Omental fat pad (tissue), 4 donors: ENCODE measurements around the gene GGN. TPM values are rescaled to one million over a fixed set of nuclear protein-coding genes. Genes with fewer than 3 reads are reported as not detected.

ENCODE experiments used
- ATAC-seq: fragments of 150-250 bp; one replicate; pipeline ENCODE4 v1.9.1; 2016; ENCODE audit warnings: mild to moderate bottlenecking, moderate library complexity; ENCODE audit not compliant: low FRiP score
- DNase-seq: peaks from one replicate; pipeline ENCODE4 v3.0.0-alpha.2; 2019; ENCODE audit warnings: low spot score
- total RNA-seq, 4 donors: library from RNA; depleted of rRNA; stranded (reverse); fragments of >200 nt; gene quantifications; one replicate each; pipeline ENCODE4 v1.1.0, GENCODE V29; 2016
- TF ChIP-seq, protein P1 (sequence below), 3 donors: fragments of 450-650 bp; IDR thresholded peaks; one replicate each; pipeline ENCODE4 v1.5.1; 2016 to 2017; ENCODE audit warnings: antibody characterized with exemption in 3 of 3, mild to moderate bottlenecking in 3 of 3, moderate library complexity in 2 of 3

GGN gene
- total RNA-seq, 4 donors from 2014 or later = not detected

DNA sequence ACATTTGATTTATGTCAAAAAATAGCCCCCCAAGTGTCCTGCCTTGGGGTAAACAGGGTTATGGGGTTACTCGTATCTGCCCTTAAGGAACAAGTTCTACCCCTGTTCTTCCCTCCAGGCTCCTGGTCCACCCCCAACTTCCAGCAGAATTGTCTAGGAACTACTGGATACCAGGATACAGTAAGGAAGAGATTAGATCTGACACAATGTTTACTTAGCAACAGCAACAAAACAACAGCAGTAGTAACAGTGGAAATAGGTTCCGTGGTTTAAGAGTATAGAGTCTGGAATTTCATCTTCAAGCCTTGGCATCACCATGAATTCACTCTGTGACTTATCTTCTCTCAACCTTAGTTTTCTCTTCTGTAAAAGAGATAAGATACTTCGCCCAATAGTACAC, 13.3 kb upstream of the GGN start:
- DNase-seq (no peak), ATAC-seq (no peak)
- TF ChIP-seq, protein P1, sequence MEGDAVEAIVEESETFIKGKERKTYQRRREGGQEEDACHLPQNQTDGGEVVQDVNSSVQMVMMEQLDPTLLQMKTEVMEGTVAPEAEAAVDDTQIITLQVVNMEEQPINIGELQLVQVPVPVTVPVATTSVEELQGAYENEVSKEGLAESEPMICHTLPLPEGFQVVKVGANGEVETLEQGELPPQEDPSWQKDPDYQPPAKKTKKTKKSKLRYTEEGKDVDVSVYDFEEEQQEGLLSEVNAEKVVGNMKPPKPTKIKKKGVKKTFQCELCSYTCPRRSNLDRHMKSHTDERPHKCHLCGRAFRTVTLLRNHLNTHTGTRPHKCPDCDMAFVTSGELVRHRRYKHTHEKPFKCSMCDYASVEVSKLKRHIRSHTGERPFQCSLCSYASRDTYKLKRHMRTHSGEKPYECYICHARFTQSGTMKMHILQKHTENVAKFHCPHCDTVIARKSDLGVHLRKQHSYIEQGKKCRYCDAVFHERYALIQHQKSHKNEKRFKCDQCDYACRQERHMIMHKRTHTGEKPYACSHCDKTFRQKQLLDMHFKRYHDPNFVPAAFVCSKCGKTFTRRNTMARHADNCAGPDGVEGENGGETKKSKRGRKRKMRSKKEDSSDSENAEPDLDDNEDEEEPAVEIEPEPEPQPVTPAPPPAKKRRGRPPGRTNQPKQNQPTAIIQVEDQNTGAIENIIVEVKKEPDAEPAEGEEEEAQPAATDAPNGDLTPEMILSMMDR (IDR thresholded peaks at IDR 0.05) = no peak

DNA sequence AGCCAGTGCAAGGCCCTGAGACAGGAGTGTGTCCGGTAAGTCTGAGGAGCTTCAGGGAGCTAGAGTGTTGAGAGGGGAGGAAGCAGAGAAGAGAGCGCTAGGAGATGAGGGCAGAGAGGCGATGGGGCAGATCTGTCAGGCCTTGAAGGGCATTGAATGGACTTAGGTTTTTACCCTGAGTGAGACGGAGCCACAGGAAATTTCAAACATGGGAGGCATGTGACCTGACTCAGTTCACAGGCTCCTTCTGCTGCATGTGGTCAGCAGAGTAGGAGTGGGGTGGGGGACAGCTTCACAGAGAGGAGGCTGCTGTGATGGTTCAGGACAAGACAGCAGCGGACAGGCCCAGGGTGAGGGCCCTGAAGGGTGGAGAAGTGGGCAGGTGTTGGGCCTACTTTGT, 12.5 kb upstream of the GGN start:
- no peak for DNase-seq
- ATAC-seq = no peak
- TF ChIP-seq, protein P1 (IDR thresholded peaks at IDR 0.05) = no peak

DNA sequence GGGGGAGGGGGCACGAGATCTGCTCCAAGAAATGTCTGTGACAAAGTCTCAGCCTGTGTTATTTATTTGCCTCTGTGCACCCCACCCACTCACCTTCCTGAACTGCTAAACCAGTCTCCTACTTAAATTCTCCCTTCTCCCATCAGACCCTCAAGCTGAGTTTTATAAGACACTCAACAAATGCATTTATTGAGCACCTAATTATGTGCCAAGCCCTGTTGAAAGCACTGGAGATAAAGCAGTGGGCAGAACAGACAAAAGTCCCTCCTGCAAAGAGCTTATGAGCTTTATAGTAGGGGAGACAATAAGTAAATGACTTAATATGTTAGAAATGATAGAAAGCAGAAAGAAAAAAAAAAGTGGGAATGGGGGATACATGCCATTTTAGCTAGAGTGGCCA, 11.7 kb upstream of the GGN start:
- TF ChIP-seq, protein P1 (IDR thresholded peaks at IDR 0.05) = no peak
- DNase-seq = no peak
- no peak for ATAC-seq

DNA sequence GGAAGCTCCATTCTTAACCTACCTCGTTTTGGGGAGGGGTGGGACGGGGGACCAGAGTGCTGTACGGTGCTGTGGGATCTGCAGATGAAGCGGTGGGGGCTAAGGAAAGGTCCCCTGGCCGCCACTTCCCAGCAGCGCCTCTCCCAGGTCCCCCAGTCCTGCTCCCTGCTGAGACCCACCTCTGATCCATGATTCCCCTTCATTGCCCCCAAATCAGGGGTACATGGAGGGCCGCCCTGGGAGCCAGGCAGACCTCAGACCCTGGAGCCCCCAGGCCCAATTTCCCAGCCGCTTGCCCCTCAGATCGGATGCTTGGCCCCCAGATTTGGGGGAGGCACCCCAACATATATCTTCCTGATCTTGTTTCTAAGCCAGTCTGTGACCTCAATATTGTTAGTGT, 11.2 kb upstream of the GGN start:
- no peak for ATAC-seq
- TF ChIP-seq, protein P1 (IDR thresholded peaks at IDR 0.05) = no peak

DNA sequence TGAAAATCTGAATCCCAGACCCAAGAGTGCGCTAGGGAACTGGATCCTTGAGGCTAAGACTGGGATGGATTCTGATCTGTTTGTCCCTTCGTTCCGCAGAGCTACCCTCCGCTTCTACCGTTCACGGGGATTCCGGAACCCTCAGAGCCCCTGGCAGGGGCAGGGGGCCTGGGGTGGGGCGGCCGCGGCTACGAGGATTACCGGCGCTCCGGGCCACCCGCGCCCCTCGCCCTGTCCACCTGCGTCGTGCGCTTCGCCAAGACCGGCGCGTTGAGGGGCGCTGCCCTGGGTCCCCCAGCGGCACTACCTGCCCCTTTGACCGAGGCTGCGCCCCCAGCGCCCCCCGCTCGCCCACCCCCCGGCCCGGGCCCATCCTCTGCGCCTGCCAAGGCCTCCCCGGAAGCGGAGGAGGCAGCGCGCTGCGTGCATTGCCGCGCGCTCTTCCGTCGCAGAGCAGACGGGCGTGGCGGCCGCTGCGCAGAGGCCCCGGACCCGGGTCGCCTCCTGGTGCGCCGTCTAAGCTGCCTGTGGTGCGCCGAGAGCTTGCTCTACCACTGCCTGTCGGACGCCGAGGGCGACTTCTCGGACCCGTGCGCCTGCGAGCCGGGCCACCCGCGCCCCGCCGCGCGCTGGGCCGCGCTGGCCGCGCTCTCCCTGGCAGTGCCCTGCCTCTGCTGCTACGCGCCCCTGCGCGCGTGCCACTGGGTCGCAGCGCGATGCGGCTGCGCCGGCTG, 7.7 kb upstream of the GGN start:
- ATAC-seq = no peak
- TF ChIP-seq, protein P1 (IDR thresholded peaks at IDR 0.05) = no peak
- DNase-seq = no peak

More for the DNA sequence above, 11.2 kb upstream of the GGN start:
- DNase-seq = no peak

DNA sequence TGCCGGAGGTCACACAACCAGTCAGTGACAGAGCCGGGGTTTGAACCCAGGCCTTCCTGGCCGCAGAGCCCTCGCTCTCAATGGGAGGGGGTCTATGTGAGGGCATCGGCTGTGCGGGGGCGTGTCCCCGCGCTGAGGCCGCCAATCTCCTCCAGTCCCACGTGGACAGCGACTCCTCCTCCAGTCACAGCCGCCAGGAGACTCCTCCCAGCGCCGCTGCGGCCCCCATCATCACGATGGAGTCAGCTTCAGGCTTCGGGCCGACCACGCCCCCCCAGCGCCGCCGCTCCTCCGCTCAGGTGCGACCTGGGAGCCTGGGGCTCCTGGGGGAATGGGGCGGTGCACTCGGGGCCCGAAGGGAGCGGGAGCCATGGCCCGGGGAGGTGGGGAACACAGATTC, 6.7 kb upstream of the GGN start:
- ATAC-seq (no peak), DNase-seq (no peak)
- TF ChIP-seq, protein P1 (IDR thresholded peaks at IDR 0.05) = no peak

DNA sequence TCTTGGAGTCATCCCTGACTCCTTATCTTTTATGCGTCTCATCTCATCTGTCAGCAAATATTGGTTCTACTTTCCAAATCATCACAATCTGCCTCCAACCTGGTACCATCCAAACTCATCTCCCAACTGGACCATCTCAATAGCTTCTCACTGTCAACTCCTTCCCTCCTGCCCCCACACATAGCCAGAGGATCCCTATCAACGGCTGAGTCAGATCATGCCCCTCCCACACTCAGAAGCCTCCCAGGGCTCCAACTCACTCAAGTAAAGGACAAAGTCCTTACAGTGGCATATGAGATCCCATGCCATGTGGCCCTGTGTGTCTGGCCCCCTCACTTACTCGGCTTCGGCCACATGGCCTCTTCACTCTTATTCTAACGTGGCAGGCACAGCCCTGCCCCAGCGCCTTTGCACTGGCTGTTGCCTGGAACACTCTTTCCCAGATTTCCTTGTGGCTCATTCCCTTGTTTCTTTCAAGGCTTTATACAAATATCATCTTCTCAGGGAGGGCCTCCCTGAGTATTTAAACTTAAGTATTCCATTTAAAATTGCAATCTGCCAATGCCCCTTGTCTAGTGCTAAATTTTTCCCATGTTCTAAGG, 5.0 kb upstream of the GGN start:
- ATAC-seq (no peak), DNase-seq (no peak)
- TF ChIP-seq, protein P1 (IDR thresholded peaks at IDR 0.05) = no peak
